ENCODE results near the gene FGD4.

Gene FGD4

DNA sequence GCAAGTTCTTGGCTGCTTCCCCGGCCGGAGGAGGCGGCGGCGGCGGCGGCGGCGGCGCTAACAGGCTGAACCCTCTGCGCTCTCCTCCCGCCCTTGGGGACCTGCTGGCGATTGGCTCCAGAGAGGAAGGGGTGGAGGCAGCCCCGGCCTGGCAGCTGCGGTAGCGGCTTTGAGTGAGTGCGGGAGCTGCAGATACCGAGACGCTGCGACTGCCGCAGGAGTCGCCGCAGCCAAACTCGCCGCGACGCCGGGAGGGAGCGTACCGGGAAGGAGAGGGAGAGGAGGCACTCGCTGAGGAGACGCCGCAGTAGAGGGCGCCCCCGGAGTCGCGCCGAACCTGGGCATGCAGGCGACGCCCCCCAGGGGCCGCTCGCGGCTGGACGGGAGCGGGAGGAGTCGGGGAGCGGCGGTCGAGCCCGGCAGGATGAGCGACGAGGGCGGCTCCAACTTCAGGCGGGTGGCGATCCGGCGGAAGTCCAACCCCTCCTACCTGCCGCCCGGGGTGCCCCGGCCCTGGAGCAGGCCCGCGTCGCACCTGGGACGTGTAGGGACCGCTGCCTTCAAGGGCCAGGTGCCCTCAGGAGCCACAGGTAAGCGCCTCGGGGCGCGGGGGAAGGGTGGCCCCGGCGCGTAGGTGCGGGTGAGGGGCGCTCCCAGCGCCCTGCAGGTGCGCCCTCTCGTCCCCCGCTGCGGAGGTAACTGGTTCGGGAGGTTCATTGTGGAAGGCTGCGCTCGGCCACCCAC lies at the start of gene FGD4:
Gene FGD4 (plus strand): TSS at position 189 of the 744 bp plus-strand sequence.
- TF ChIP-seq L3MBTL2 (conservative IDR thresholded peaks at IDR 0.05) (peak; percentile 47), SUZ12 (IDR thresholded peaks at IDR 0.05) (no peak), CTBP1 (IDR thresholded peaks at IDR 0.05; ENCODE audit: borderline replicate concordance) (peak; percentile 10; the same call in 1 of the 2 replicates), ZNF384 (IDR thresholded peaks at IDR 0.05) (no peak)
- peak; percentile 81 for DNase-seq (ENCODE audit: extremely low spot score)
- POLR2A ChIA-PET, result interaction anchor here (0.6 to 1.3 kb wide), 5 partner anchors 21 to 356 kb away, joined by 3 to 4 read pairs (median 3); partner anchors contain the start of genes DNM1L and YARS2
- CTCF ChIA-PET, result no interaction called here

DNA sequence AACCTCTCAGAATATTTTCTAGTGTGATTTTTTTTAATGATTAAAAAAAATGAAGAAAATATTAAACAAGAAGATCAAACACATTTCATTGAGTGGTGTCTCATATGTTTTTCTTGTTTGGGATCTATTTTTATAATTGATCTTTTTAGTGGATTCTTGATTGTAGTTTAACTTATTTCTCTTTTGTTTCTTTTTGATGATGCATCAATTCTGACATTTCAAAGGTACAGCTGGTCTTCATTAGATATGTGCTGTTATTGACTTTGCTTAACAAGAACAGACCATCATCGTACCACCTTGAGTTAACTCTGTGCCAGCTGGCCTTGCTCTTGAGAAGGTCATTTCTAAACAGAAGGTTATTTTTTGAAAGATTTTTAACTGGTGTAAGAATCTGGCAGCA lies 45.8 kb upstream of the FGD4 start:
- no peak for TF ChIP-seq HDGF (IDR thresholded peaks at IDR 0.05; ENCODE audit: borderline replicate concordance)

DNA sequence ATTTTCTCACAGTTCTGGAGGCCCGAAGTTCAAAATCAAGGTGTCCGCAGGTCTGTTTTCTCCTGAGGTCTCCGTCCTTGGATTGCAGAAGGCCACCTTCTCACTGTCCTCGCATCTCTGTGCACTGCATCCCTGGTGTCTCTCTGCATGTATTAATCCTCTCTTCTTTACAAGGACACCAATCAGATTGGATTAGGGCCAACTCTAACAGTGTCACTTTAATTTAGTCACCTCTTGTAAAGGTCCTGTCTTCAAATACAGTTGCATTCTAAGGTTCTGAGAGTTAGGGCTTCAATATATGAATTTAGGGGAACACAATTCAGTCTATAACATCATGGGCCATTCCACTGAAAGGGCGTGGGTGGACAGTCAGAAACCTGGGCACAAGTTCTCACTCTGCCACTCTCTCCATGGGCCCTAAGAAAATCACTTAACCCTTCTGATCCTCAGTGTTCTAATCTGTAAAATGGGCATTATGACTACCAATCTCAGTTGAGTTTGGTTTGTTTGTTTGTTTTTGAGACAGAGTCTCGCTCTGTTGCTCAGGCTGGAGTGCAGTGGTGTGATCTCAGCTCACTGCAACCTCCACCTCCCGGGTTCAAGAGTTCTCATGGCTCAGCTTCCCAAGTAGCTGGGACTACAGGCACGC lies 41.6 kb upstream of the FGD4 start:
- ChIA-PET CTCF (no interaction called here), POLR2A (no interaction called here)
- DNase-seq (ENCODE audit: extremely low spot score), result no peak
- no peak for TF ChIP-seq BHLHE40 (IDR thresholded peaks at IDR 0.05; ENCODE audit: borderline replicate concordance)
- TF ChIP-seq HDGF (IDR thresholded peaks at IDR 0.05; ENCODE audit: borderline replicate concordance), result no peak
- no peak for TF ChIP-seq ZNF384 (IDR thresholded peaks at IDR 0.05)
- TF ChIP-seq TARDBP (IDR thresholded peaks at IDR 0.05), result no peak
- TF ChIP-seq SP1 (IDR thresholded peaks at IDR 0.05), result no peak
- TF ChIP-seq FOXK2 (IDR thresholded peaks at IDR 0.05), result no peak
- TF ChIP-seq L3MBTL2 (conservative IDR thresholded peaks at IDR 0.05), result no peak
- TF ChIP-seq NFRKB (IDR thresholded peaks at IDR 0.05), result no peak
- no peak for TF ChIP-seq FOXA1 (IDR thresholded peaks at IDR 0.05)
- TF ChIP-seq ARNT (IDR thresholded peaks at IDR 0.05), result no peak
- no peak for TF ChIP-seq LEF1 (IDR thresholded peaks at IDR 0.05; ENCODE audit: borderline replicate concordance)
- no peak for TF ChIP-seq CTBP1 (IDR thresholded peaks at IDR 0.05; ENCODE audit: borderline replicate concordance)
- TF ChIP-seq, protein P1, sequence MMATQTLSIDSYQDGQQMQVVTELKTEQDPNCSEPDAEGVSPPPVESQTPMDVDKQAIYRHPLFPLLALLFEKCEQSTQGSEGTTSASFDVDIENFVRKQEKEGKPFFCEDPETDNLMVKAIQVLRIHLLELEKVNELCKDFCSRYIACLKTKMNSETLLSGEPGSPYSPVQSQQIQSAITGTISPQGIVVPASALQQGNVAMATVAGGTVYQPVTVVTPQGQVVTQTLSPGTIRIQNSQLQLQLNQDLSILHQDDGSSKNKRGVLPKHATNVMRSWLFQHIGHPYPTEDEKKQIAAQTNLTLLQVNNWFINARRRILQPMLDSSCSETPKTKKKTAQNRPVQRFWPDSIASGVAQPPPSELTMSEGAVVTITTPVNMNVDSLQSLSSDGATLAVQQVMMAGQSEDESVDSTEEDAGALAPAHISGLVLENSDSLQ (IDR thresholded peaks at IDR 0.05), result no peak
- TF ChIP-seq FOXM1 (IDR thresholded peaks at IDR 0.05; ENCODE audit: borderline replicate concordance), result no peak
- no peak for TF ChIP-seq SUZ12 (IDR thresholded peaks at IDR 0.05)
- no peak for TF ChIP-seq ELF4 (IDR thresholded peaks at IDR 0.05)

More for the DNA sequence above, 45.8 kb upstream of the FGD4 start:
- ChIA-PET CTCF (no interaction called here), POLR2A (no interaction called here)
- DNase-seq (ENCODE audit: extremely low spot score), result no peak

DNA sequence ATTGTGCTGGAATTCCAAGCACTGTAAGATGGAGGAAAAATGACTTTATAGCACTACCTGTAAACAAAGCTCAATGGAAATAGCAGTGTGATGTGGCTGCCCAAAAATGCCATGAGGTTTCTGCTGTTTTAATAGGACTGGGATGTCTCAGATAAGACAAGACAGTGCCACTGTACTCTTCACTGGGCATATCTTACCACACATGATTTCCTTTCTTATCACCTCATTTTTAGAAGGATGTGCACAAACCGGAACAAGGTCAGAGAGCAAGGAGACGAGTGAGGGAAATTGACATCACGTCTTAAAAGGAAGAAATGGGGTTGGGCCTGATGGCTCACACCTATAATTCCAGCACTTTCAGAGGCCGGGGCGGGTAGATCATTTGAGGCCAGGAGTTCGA lies 38.4 kb upstream of the FGD4 start:
- ChIA-PET POLR2A (no interaction called here), CTCF (no interaction called here)
- TF ChIP-seq LEF1 (IDR thresholded peaks at IDR 0.05; ENCODE audit: borderline replicate concordance) (no peak), SP1 (IDR thresholded peaks at IDR 0.05) (no peak), FOXK2 (IDR thresholded peaks at IDR 0.05) (no peak), ARNT (IDR thresholded peaks at IDR 0.05) (no peak), NFRKB (IDR thresholded peaks at IDR 0.05) (no peak), ELF4 (IDR thresholded peaks at IDR 0.05) (no peak), ZNF384 (IDR thresholded peaks at IDR 0.05) (no peak), TARDBP (IDR thresholded peaks at IDR 0.05) (no peak), FOXA1 (IDR thresholded peaks at IDR 0.05) (no peak), BHLHE40 (IDR thresholded peaks at IDR 0.05; ENCODE audit: borderline replicate concordance) (no peak), L3MBTL2 (conservative IDR thresholded peaks at IDR 0.05) (no peak), HDGF (IDR thresholded peaks at IDR 0.05; ENCODE audit: borderline replicate concordance) (no peak)
- no peak for DNase-seq (ENCODE audit: extremely low spot score)

DNA sequence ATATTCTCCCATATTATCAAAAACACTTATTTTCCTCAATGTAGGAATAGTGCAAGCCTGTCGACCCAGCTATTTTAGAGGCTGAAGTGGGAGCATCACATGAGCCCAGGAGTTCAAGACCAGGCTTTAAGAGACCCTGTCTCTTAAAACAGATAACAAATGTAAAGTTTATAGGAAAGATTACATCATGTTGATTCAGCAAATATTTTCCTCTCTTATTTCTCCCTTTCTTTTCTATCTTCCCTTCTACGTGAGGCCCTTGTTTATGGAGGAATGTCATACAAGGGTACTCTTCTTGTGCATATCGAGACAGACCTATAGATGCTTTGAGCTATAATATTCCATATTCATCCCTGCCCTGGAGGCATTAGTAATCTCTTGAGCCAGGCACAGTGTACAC lies 36.5 kb upstream of the FGD4 start:
- TF ChIP-seq SP1 (IDR thresholded peaks at IDR 0.05) (no peak), FOXM1 (IDR thresholded peaks at IDR 0.05; ENCODE audit: borderline replicate concordance) (no peak), CTBP1 (IDR thresholded peaks at IDR 0.05; ENCODE audit: borderline replicate concordance) (no peak), FOXK2 (IDR thresholded peaks at IDR 0.05) (no peak), LEF1 (IDR thresholded peaks at IDR 0.05; ENCODE audit: borderline replicate concordance) (no peak), L3MBTL2 (conservative IDR thresholded peaks at IDR 0.05) (no peak), BHLHE40 (IDR thresholded peaks at IDR 0.05; ENCODE audit: borderline replicate concordance) (no peak), FOXA1 (IDR thresholded peaks at IDR 0.05) (no peak), ELF4 (IDR thresholded peaks at IDR 0.05) (no peak), SUZ12 (IDR thresholded peaks at IDR 0.05) (no peak), ARNT (IDR thresholded peaks at IDR 0.05) (no peak), NFRKB (IDR thresholded peaks at IDR 0.05) (no peak), TARDBP (IDR thresholded peaks at IDR 0.05) (no peak), ZNF384 (IDR thresholded peaks at IDR 0.05) (no peak), HDGF (IDR thresholded peaks at IDR 0.05; ENCODE audit: borderline replicate concordance) (no peak)
- TF ChIP-seq, protein P1 (IDR thresholded peaks at IDR 0.05), result no peak
- POLR2A ChIA-PET, result no interaction called here
- CTCF ChIA-PET, result interaction anchor here (0.6 kb wide), 1 partner anchor 295 kb away, joined by 5 read pairs; no protein-coding TSS in a partner anchor
- DNase-seq (ENCODE audit: extremely low spot score), result no peak

DNA sequence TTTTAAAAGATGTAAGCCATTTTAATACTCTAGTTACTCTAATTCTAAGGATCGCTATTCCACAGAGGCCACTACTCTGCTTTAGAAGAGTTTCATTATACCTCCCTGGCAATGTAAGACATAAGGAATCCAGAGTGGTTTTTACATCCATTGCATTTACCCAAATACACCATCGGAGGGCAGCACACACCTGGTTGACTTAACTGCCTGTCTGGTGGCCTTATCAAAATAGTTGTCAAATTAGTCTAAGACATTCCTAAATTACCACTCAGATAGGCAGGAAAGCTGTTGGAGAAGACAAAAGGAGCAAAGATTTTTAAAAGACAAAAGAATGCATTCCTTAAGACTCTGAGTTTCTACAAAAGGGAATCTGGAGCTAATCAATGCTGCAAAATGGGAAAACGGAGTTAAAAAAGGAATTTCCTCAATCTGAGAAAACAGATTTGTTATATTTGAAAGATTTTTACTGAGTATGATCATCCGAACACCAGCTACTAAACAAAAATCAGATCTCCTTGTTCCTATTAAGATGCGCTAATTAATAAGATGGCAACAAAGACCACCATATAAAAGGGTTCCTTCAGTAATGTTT lies 33.8 kb upstream of the FGD4 start:
- DNase-seq (ENCODE audit: extremely low spot score), result peak; percentile 59
- TF ChIP-seq FOXK2 (IDR thresholded peaks at IDR 0.05) (no peak), SUZ12 (IDR thresholded peaks at IDR 0.05) (no peak), NFRKB (IDR thresholded peaks at IDR 0.05) (no peak), HDGF (IDR thresholded peaks at IDR 0.05; ENCODE audit: borderline replicate concordance) (no peak), SP1 (IDR thresholded peaks at IDR 0.05) (no peak), LEF1 (IDR thresholded peaks at IDR 0.05; ENCODE audit: borderline replicate concordance) (no peak), L3MBTL2 (conservative IDR thresholded peaks at IDR 0.05) (no peak), BHLHE40 (IDR thresholded peaks at IDR 0.05; ENCODE audit: borderline replicate concordance) (no peak), TARDBP (IDR thresholded peaks at IDR 0.05) (no peak), ELF4 (IDR thresholded peaks at IDR 0.05) (no peak), ARNT (IDR thresholded peaks at IDR 0.05) (no peak), CTBP1 (IDR thresholded peaks at IDR 0.05; ENCODE audit: borderline replicate concordance) (no peak), ZNF384 (IDR thresholded peaks at IDR 0.05) (no peak), FOXA1 (IDR thresholded peaks at IDR 0.05) (no peak), FOXM1 (IDR thresholded peaks at IDR 0.05; ENCODE audit: borderline replicate concordance) (no peak)
- TF ChIP-seq, protein P1 (IDR thresholded peaks at IDR 0.05), result no peak
- CTCF ChIA-PET, result interaction anchor here (0.6 to 1.2 kb wide), 8 partner anchors 12 to 435 kb away, joined by 3 to 5 read pairs (median 3); no protein-coding TSS in a partner anchor
- POLR2A ChIA-PET, result no interaction called here

All from HEK293T (cell line).